Measurements from ENCODE around the gene ZFR. TPM values are rescaled to one million over a fixed set of nuclear protein-coding genes. Genes with fewer than 3 reads are reported as not detected.

Gene ZFR
- total RNA-seq, 1 donor from 2014 or later = 89.8 TPM

DNA sequence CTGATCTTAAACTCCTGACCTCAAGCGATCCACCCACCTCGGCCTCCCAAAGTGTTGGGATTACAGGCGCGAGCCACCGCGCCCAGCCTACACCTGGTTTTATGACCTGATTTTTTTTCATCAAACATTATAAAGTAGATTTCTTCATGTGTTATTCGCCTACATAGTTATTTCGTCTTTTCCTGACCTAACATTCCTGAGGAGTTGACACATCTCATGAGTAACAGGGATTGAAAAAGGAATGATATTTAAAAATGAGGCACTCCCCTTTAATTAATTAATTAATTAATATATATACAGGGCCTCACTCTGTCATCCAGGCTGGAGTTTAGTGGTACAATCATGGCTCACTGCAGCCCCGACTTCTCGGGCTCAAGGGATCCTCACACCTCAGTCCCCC lies 111.6 kb downstream of the ZFR start:
- no peaks in the 10 kb centered on the region for H3K27me3 Mint-ChIP-seq (ENCODE audit: low read depth)
- H3K27ac Mint-ChIP-seq (ENCODE audit: unreplicated experiment) = no peak overlapping the region
- peaks cover 19% of the 10 kb centered on the region for H3K4me1 Mint-ChIP-seq

DNA sequence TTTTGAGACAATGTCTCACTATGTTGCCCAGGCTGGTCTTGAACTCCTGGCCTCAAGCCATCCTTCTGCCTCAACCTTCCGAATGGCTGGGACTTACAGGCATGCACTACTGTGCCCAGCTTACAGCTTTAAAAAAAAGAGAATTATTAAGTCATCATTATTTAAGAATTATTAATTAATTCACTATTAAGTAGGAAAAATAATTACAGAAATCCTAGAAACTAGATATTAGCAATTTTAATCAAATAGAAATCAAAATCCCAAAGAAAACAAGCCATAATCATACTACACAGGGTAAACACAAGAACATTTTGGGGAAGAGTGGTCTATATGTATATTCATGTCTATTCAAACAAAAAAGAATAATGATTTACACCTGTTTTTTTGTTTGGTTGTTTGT lies 112.2 kb downstream of the ZFR start:
- no peak overlapping the region for H3K4me3 Mint-ChIP-seq
- TF ChIP-seq, protein P1, sequence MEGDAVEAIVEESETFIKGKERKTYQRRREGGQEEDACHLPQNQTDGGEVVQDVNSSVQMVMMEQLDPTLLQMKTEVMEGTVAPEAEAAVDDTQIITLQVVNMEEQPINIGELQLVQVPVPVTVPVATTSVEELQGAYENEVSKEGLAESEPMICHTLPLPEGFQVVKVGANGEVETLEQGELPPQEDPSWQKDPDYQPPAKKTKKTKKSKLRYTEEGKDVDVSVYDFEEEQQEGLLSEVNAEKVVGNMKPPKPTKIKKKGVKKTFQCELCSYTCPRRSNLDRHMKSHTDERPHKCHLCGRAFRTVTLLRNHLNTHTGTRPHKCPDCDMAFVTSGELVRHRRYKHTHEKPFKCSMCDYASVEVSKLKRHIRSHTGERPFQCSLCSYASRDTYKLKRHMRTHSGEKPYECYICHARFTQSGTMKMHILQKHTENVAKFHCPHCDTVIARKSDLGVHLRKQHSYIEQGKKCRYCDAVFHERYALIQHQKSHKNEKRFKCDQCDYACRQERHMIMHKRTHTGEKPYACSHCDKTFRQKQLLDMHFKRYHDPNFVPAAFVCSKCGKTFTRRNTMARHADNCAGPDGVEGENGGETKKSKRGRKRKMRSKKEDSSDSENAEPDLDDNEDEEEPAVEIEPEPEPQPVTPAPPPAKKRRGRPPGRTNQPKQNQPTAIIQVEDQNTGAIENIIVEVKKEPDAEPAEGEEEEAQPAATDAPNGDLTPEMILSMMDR (conservative IDR thresholded peaks at IDR 0.05) = no peak
- peaks cover 19% of the 10 kb centered on the region for H3K4me1 Mint-ChIP-seq
- H3K27me3 Mint-ChIP-seq (ENCODE audit: low read depth) = no peaks in the 10 kb centered on the region
- peaks cover 20% of the 10 kb centered on the region for H3K9me3 Mint-ChIP-seq
- DNase-seq (ENCODE audit: low read depth, low spot score) = no peak
- peaks cover 3% of the 10 kb centered on the region for H3K36me3 Mint-ChIP-seq (ENCODE audit: low read depth)
- H3K27ac Mint-ChIP-seq (ENCODE audit: unreplicated experiment) = no peak overlapping the region

More for the DNA sequence above, 111.6 kb downstream of the ZFR start:
- Mint-ChIP-seq H3K9me3 (peaks cover 20% of the 10 kb centered on the region), H3K4me3 (no peak overlapping the region), H3K36me3 (ENCODE audit: low read depth) (peaks cover 3% of the 10 kb centered on the region)
- TF ChIP-seq, protein P1 (conservative IDR thresholded peaks at IDR 0.05) = no peak
- no peak for DNase-seq (ENCODE audit: low read depth, low spot score)

DNA sequence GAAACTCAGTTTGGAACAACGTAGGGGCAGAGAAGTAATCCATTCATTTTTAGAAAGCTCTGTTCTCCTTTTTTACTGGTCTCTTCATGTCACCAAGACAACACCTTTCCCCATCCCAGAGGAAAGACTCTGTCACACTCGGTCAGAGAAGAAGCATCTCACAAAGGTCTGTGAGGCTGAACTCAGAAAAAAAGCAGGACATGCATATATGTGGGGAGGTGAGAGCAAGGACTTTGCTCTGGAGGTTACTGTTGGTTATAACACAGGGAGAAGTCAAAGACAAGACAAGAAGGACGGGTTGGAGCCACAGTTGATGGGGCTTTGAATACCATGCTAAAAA lies 112.6 kb downstream of the ZFR start:
- Mint-ChIP-seq H3K36me3 (ENCODE audit: low read depth) (peaks cover 3% of the 10 kb centered on the region), H3K4me1 (peaks cover 19% of the 10 kb centered on the region), H3K27me3 (ENCODE audit: low read depth) (no peaks in the 10 kb centered on the region), H3K4me3 (no peak overlapping the region), H3K27ac (ENCODE audit: unreplicated experiment) (no peak overlapping the region), H3K9me3 (peaks cover 20% of the 10 kb centered on the region)
- no peak for DNase-seq (ENCODE audit: low read depth, low spot score)
- TF ChIP-seq, protein P1 (conservative IDR thresholded peaks at IDR 0.05) = no peak

DNA sequence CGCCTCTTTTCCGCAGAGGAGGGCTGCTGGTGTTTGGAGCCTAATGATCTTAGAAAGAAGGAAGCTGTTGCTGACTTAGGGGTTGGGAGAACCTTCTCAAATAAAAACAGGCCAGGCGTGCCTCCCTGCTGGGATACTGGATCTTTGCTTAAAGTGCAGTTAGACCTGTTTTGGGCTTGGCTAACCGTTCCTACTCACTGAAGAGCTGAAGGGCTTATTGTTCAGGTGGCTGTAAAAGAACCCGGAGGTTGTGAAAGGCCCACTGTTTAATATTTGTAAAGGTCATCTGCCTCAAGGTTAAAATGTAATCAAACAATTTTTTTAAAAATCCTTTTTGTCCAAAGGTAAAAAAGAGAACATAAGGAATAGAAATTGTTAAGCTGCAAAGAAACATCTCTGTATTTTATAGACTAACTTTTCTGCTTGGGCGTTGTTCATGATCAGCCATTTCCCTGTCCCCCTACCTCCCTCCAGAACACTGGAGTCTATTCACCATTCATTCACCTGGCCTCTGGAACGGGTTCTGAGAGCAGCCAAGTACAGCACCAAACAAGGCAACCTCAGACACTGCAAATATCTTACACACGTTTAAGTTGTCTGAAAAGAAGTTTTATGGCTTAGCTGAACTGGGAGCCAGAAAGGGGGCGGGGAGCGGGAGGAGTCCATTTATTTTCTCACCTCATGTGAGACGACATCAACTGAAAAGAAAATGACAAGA lies 113.2 kb downstream of the ZFR start:
- Mint-ChIP-seq H3K4me3 (no peak overlapping the region), H3K27me3 (ENCODE audit: low read depth) (no peaks in the 10 kb centered on the region), H3K9me3 (peaks cover 17% of the 10 kb centered on the region), H3K4me1 (peaks cover 19% of the 10 kb centered on the region), H3K36me3 (ENCODE audit: low read depth) (peaks cover 1% of the 10 kb centered on the region), H3K27ac (ENCODE audit: unreplicated experiment) (peak overlapping the region; percentile 14)
- no peak for DNase-seq (ENCODE audit: low read depth, low spot score)
- TF ChIP-seq, protein P1 (conservative IDR thresholded peaks at IDR 0.05) = no peak

DNA sequence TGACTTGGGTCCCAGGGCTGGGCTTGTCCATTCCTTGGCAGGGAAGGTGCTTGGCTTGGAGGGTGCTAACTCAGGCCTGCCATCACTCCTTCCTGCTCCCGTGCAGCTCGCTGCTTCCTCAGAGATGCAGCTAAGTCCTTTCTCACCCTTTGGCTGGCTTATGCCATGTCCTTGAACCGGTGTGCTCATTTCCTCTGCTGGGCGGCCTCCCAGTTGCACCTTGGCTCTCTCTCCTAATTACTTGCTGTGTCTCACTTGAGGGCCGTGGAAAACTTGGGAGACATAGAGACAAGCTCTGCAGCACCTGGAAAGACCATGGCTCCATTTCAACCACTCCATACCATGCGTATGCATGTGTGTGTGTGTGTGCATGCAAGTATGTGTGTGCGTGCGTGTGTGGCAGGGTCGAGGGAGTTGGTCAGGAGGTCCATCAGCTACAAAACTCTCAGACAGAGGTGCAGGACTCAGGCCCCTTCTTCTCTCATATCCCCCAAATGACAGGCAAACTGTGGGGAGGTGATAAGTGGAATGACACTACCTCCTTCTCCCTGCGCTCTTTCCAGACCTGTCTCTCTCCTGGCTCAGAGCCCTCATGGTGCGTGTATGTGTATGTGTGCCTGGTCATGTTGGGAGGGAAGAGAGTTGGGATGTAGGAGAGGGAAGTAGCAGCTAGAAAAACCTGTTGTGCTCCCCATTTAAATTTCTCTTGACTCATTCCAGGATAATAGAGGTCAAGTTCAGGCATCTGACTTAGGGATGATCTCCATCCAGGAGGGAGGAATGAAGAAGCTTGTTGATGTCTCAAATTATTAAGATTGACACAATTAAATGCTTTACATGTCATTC lies 114.2 kb downstream of the ZFR start:
- Mint-ChIP-seq H3K36me3 (ENCODE audit: low read depth) (no peaks in the 10 kb centered on the region), H3K27ac (ENCODE audit: unreplicated experiment) (no peak overlapping the region), H3K4me3 (no peak overlapping the region), H3K27me3 (ENCODE audit: low read depth) (no peaks in the 10 kb centered on the region), H3K4me1 (peaks cover 19% of the 10 kb centered on the region), H3K9me3 (peaks cover 9% of the 10 kb centered on the region)
- TF ChIP-seq, protein P1 (conservative IDR thresholded peaks at IDR 0.05) = no peak
- DNase-seq (ENCODE audit: low read depth, low spot score) = no peak

All from neural crest cell (in vitro differentiated cells).